MG63 (cell line): Measurements from ENCODE around the gene PAK6. TPM values are rescaled to one million over a fixed set of nuclear protein-coding genes. Genes with fewer than 3 reads are reported as not detected.

Experiments
- DNase-seq: peaks from one replicate; pipeline ENCODE4 v3.0.0-alpha.2; 2020
- H3K27me3 ChIP-seq: fragments of 250-450 bp; sonication (Bioruptor Pico); 2 replicates; pipeline ENCODE4 v1.5.1; 2020; ENCODE audit warnings: mild to moderate bottlenecking, moderate library complexity
- H3K36me3 ChIP-seq: fragments of 250-450 bp; sonication (Bioruptor Pico); 2 replicates; pipeline ENCODE4 v1.5.1; 2020; ENCODE audit warnings: mild to moderate bottlenecking, moderate library complexity
- H3K4me3 ChIP-seq: fragments of 250-450 bp; sonication (Bioruptor Pico); 2 replicates; pipeline ENCODE4 v1.5.1; 2020; ENCODE audit warnings: mild to moderate bottlenecking, moderate library complexity
- H3K9me3 ChIP-seq: fragments of 250-450 bp; sonication (Bioruptor Pico); 2 replicates; pipeline ENCODE4 v1.5.1; 2020; ENCODE audit warnings: mild to moderate bottlenecking, moderate library complexity
- total RNA-seq: library from RNA; depleted of rRNA; stranded (reverse); fragments of >200 nt; shearing (Covaris generic); gene quantifications from 2 replicates; pipeline ENCODE4 v1.2.3, GENCODE V29; 2014; ENCODE audit warnings: low replicate concordance

Gene PAK6
- total RNA-seq, 1 experiment from 2014 or later, result 3.9 TPM

DNA sequence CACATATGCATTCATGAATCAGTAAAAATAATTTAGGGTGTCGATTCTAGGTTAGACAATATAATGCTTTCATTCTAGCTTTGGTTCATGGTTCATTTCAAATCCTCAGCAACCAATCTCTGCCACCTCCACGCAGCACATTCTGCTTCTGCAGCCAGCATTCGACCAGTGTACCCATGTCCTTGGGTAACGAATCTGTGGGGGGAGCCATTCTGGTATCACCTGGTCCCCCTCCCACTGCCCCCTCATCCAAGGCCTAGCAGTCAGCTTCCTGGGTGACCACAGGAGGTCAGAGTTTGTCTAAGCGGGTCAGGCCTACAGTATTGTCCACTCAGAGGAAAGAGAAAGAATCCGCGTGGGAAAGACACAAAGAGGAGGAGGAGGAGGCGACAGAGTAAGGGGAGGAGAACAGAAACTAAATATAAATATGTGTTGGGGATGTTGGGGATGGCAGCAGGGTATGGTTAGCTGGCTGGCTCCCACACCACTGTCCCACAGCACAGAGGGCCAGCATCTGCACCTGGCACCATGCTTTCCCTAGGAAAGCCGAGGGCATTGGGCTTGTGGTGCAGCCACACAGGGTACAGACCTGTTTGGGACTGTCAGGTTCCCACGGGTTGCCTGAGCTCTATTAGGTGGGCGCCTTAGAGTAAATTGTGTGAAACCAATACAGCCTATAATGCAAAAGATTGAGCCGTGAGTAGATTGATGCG is 12.1 kb downstream of the PAK6 start:
- DNase-seq, result no peak
- Histone ChIP-seq H3K36me3 (no peaks in the 10 kb centered on the region), H3K9me3 (no peaks in the 10 kb centered on the region), H3K27me3 (no peaks in the 10 kb centered on the region), H3K4me3 (no peak overlapping the region)

DNA sequence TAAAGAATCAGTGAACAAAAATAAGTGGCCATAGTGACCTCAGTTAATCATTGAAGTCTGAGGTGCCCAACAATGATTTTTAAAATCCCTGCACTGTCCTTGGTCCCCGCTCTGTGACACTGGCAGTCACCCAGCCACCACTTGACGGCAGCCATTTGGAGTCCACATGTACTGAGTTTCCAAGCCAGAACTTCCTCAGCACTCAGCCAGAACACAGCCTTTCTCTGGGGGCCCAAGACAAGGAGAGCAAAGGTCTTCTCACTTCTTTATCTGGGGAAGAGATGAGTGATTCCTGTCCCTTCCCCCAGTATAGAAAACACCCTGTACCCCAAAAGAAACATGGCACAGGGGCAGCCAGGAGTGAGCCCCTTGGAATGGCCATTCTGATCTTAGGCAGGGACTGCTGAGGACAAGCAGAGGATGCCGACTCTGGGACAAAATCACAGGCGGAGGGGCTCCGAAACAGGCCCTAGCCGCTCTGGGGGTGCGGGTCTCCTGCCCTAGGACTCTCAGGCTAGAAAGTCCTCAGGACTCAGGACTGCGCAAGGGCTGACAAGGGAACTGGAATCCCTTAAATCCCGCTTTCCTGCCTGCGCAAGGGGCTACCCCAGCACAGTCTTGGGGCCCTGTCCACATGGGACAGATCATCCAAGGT is 12.8 kb downstream of the PAK6 start:
- Histone ChIP-seq H3K9me3 (no peaks in the 10 kb centered on the region), H3K27me3 (no peaks in the 10 kb centered on the region)
- DNase-seq, result no peak

DNA sequence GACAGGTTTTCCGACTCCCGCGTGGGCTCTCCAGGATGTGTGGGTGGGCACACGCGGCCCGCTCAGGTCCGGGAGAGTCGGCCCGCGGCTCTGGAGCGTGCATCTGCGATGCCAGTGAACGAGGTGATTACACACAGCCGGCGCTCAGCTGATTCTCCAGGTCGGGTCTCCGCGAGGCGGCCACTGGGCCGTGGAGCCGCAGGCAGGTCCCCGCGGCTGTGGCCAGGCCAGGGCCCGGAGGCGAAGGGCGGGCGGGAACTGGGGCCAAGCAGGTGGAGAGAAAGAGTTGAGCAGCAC is 13.2 kb downstream of the PAK6 start:
- Histone ChIP-seq H3K9me3 (no peaks in the 10 kb centered on the region), H3K27me3 (no peaks in the 10 kb centered on the region), H3K4me3 (no peak overlapping the region), H3K36me3 (no peaks in the 10 kb centered on the region)
- DNase-seq, result no peak

More for the DNA sequence above, 12.8 kb downstream of the PAK6 start:
- H3K4me3 ChIP-seq, result no peak overlapping the region
- H3K36me3 ChIP-seq, result no peaks in the 10 kb centered on the region

- DNase-seq, result no peak
- Histone ChIP-seq H3K9me3 (no peaks in the 10 kb centered on the region), H3K4me3 (no peak overlapping the region), H3K36me3 (no peaks in the 10 kb centered on the region), H3K27me3 (no peaks in the 10 kb centered on the region)
Measured at GRCh38 chr15:40252438-40253166, 13.7 kb downstream of the PAK6 start.

DNA sequence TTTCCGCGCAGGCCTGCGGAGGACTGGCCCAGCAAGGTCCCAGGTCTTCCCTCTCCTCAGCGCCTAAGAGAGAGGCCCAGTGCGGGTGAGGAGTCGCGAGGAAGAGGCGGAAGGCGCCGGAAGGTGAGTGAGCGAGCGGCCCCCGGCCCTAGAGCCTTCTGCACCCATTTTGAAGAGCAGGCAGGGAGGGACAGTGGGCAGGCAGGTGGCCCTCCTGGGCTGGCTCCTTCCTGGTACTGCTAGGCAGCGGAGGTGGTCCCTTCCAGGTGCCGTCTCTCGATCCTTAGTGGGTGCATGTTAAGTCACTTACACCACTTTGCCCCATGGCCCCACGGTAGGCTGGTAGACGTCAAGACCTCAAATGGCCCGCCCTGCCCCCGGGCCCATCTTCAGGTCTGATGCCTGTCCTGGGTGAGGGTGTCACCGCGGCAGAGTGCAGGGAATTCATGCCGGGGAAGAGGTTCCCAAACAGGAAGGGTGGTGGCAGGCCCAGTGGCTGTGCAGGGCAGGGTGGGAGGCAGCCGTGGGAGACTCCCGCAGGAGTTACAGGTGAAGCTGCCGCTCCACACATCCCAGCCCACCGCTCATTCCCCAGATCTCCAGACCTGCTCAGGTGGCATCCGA is 14.4 kb downstream of the PAK6 start:
- no peaks in the 10 kb centered on the region for H3K36me3 ChIP-seq
- no peak for DNase-seq
- no peak overlapping the region for H3K4me3 ChIP-seq
- no peaks in the 10 kb centered on the region for H3K9me3 ChIP-seq
- H3K27me3 ChIP-seq, result no peaks in the 10 kb centered on the region

DNA sequence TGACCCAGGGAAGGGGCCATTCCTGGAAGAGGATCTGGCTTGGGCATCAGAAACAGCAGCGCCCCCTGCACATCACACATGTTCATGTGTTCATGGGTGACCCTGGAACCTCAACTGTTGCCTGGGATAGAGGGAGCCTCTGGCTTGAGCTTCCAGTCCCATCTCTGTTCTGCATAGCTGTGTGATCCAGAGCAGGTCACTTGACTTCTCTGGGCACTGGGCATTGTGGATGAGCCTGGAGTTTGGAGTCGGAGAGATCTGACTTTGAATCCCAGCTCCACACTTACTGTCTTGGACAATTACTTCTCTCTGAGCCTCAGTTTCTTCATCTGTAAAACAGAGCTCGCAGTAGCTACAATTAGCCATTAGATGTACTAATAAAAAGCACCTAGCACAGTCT is 15.6 kb downstream of the PAK6 start:
- Histone ChIP-seq H3K9me3 (no peaks in the 10 kb centered on the region), H3K4me3 (no peak overlapping the region), H3K36me3 (no peaks in the 10 kb centered on the region), H3K27me3 (no peaks in the 10 kb centered on the region)
- DNase-seq, result no peak

- H3K36me3 ChIP-seq, result no peaks in the 10 kb centered on the region
- no peaks in the 10 kb centered on the region for H3K27me3 ChIP-seq
- H3K4me3 ChIP-seq, result no peak overlapping the region
- no peaks in the 10 kb centered on the region for H3K9me3 ChIP-seq
- DNase-seq, result no peak
Measured at GRCh38 chr15:40255033-40255432, 16.2 kb downstream of the PAK6 start.

- Histone ChIP-seq H3K9me3 (no peaks in the 10 kb centered on the region), H3K36me3 (no peaks in the 10 kb centered on the region), H3K4me3 (no peak overlapping the region), H3K27me3 (no peaks in the 10 kb centered on the region)
- no peak for DNase-seq
Measured at GRCh38 chr15:40256638-40257235, 17.9 kb downstream of the PAK6 start.

GRCh38 chr15:40257656-40258450 is 19.0 kb downstream of the PAK6 start:
- H3K27me3 ChIP-seq, result no peaks in the 10 kb centered on the region
- no peak for DNase-seq
- H3K9me3 ChIP-seq, result no peaks in the 10 kb centered on the region
- H3K36me3 ChIP-seq, result no peaks in the 10 kb centered on the region
- no peak overlapping the region for H3K4me3 ChIP-seq

GRCh38 chr15:40258544-40258943 is 19.7 kb downstream of the PAK6 start:
- no peaks in the 10 kb centered on the region for H3K36me3 ChIP-seq
- DNase-seq, result peak; percentile 42
- no peak overlapping the region for H3K4me3 ChIP-seq
- H3K27me3 ChIP-seq, result no peaks in the 10 kb centered on the region
- H3K9me3 ChIP-seq, result no peaks in the 10 kb centered on the region

GRCh38 chr15:40259021-40259420 is 20.2 kb downstream of the PAK6 start:
- Histone ChIP-seq H3K9me3 (no peaks in the 10 kb centered on the region), H3K4me3 (no peak overlapping the region), H3K27me3 (no peaks in the 10 kb centered on the region), H3K36me3 (no peaks in the 10 kb centered on the region)
- DNase-seq, result no peak

DNA sequence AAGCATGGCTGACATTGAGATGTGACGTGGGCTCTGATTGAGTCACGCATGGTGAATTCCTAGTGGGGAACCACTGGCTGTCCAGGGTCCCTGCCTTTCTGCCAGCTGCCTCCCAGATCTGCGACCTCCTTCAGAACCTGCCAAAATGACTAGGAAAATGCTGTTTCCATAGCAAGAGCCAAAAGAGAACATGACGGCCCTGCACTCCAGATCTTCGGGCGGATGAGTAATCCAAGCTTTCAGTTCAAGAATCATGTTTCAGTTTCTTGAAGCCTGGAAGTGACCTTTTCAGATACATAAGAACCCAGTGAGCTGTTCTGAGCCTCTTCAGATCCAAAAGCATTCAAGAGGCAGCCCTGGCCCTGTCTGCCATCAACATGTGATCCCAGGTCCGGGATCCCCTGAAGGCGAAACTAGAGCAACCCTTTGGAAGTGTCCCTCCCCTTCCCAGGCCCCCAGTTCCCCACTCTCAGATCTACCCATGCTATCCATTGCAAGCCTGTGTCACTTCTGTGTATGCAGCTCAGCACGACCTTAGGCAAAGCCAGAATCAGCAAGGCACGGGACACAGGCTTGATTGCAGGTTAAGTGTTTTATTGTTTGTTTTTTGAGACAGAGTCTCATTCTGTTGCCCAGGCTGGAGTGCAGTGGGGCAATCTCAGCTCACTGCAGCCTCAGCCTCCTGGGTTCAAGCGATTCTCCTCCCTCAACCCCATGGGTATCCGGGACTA is 24.3 kb downstream of the PAK6 start:
- H3K9me3 ChIP-seq, result no peaks in the 10 kb centered on the region
- no peak overlapping the region for H3K4me3 ChIP-seq
- DNase-seq, result peak; percentile 40
- no peaks in the 10 kb centered on the region for H3K27me3 ChIP-seq
- no peaks in the 10 kb centered on the region for H3K36me3 ChIP-seq

DNA sequence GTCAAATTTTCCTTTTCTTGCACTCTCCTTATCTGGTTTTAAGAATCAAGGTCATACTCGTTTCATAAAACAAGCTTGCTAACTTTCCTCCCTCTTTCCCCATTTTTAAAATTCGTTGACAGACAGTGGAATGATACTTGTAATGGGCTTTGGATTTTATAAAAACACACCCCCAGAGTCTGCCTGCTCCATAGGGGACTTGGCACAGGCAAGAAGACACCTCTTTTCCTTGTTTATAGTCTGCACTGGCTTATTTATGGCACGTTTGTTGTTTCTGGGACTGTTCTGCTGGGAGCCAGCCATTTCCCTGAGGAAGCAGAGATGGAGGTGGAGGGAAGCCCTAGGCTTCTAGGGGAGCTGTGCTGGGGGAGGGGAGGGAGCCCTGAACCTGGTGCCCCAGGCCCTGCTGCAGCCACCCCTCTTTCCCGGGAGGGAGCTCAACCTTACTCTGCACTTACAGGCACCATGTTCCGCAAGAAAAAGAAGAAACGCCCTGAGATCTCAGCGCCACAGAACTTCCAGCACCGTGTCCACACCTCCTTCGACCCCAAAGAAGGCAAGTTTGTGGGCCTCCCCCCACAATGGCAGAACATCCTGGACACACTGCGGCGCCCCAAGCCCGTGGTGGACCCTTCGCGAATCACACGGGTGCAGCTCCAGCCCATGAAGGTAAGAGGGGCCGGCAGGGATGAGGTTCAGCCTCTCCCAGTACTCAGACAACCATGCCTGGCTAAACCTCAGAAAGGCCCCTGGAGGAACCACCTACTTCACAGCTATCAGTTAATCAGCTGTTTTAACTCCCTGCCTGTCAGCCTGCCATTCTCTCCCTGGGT is 25.7 kb downstream of the PAK6 start:
- H3K36me3 ChIP-seq, result no peaks in the 10 kb centered on the region
- DNase-seq, result peak; percentile 29
- H3K27me3 ChIP-seq, result no peaks in the 10 kb centered on the region
- H3K4me3 ChIP-seq, result no peak overlapping the region
- H3K9me3 ChIP-seq, result no peaks in the 10 kb centered on the region

DNA sequence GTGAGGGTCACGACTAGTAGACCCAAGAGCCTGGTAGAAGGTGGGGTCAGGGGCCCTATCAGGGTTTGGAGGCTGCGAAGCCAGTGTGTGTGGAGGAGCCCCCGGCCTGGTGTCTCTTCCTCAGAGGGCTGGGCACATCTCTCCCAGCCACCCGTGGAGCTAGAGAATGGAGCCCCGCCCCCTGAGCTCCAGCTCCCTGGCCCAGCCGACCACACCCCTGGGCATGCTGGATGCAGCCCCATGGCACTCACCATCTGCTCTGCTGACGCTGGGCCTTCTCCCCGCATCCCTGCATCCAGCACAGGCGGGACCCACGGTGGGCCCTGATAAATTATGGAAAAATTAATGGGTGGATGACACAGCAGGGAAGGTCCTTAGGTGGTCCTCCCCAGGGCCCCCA is 26.5 kb downstream of the PAK6 start:
- no peak for DNase-seq
- Histone ChIP-seq H3K9me3 (no peaks in the 10 kb centered on the region), H3K27me3 (no peaks in the 10 kb centered on the region), H3K36me3 (no peaks in the 10 kb centered on the region), H3K4me3 (no peak overlapping the region)

DNA sequence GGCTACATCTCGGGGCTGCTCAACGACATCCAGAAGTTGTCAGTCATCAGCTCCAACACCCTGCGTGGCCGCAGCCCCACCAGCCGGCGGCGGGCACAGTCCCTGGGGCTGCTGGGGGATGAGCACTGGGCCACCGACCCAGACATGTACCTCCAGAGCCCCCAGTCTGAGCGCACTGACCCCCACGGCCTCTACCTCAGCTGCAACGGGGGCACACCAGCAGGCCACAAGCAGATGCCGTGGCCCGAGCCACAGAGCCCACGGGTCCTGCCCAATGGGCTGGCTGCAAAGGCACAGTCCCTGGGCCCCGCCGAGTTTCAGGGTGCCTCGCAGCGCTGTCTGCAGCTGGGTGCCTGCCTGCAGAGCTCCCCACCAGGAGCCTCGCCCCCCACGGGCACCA is 27.0 kb downstream of the PAK6 start:
- Histone ChIP-seq H3K4me3 (no peak overlapping the region), H3K27me3 (no peaks in the 10 kb centered on the region), H3K36me3 (no peaks in the 10 kb centered on the region), H3K9me3 (no peaks in the 10 kb centered on the region)
- DNase-seq, result no peak
